Keratinocyte (primary cell): ENCODE data around the gene FBXW5. TPM values are rescaled to one million over a fixed set of nuclear protein-coding genes. Genes with fewer than 3 reads are reported as not detected.

Source experiments
- DNase-seq: peaks from one replicate; pipeline ENCODE4 v3.0.0-alpha.2; 2011; ENCODE audit warnings: low read depth, missing footprints, low spot score
- FAIRE-seq: peaks from 2 replicates; lab custom pipeline; 2011; peaks lifted over from hg19 to GRCh38; lab: Jason Lieb, UNC
- H2AFZ ChIP-seq: 2 replicates; pipeline ENCODE4 v1.6.0; 2012; ENCODE audit warnings: low read length, control low read depth, inconsistent platforms; ENCODE audit not compliant: control insufficient read depth
- H3K27ac ChIP-seq: 2 replicates; pipeline ENCODE4 v1.5.1; 2011; ENCODE audit warnings: low read length; ENCODE audit not compliant: control insufficient read depth, insufficient read depth
- H3K27me3 ChIP-seq: 3 replicates; pipeline ENCODE4 v1.6.0; 2011; ENCODE audit warnings: low read length; ENCODE audit not compliant: control insufficient read depth, insufficient read depth; ENCODE audit errors: extremely low read depth
- H3K36me3 ChIP-seq, 2 experiments: 2 replicates in 1 of 2; 3 replicates in 1 of 2; pipeline ENCODE4 v1.5.1; 2011; ENCODE audit warnings: low read length in 2 of 2, mild to moderate bottlenecking in 1 of 2; ENCODE audit not compliant: control insufficient read depth in 2 of 2, insufficient read depth in 2 of 2; ENCODE audit errors: extremely low read depth in 1 of 2
- H3K4me1 ChIP-seq: 3 replicates; pipeline ENCODE4 v1.5.1; 2011; ENCODE audit warnings: low read length; ENCODE audit not compliant: control insufficient read depth, insufficient read depth; ENCODE audit errors: extremely low read depth
- H3K4me2 ChIP-seq: 3 replicates; pipeline ENCODE4 v1.6.0; 2011; ENCODE audit warnings: low read depth, low read length; ENCODE audit not compliant: control insufficient read depth, insufficient read depth; ENCODE audit errors: extremely low read depth
- H3K4me3 ChIP-seq, 3 experiments: fragments of 200-600 bp in 1 of 3; sonication (generic) in 1 of 3; 2 replicates in 2 of 3; 3 replicates in 1 of 3; pipeline ENCODE4 v1.5.1; 2011 to 2016; ENCODE audit warnings: low read length in 3 of 3, mild to moderate bottlenecking in 3 of 3, control low read depth in 2 of 3, inconsistent platforms in 1 of 3, low read depth in 1 of 3, mixed read lengths in 1 of 3, mixed run types in 1 of 3, moderate library complexity in 1 of 3; ENCODE audit not compliant: control insufficient read depth in 2 of 3, insufficient read depth in 2 of 3; ENCODE audit errors: extremely low read depth in 1 of 3
- H3K79me2 ChIP-seq: 2 replicates; pipeline ENCODE4 v1.6.0; 2012; ENCODE audit warnings: low read length; ENCODE audit not compliant: control insufficient read depth, insufficient read depth
- H3K9ac ChIP-seq: 3 replicates; pipeline ENCODE4 v1.6.0; 2011; ENCODE audit warnings: low read length; ENCODE audit not compliant: control insufficient read depth, insufficient read depth; ENCODE audit errors: extremely low read depth
- H3K9me1 ChIP-seq: 3 replicates; pipeline ENCODE4 v1.6.0; 2011; ENCODE audit warnings: low read length; ENCODE audit not compliant: control insufficient read depth, insufficient read depth; ENCODE audit errors: extremely low read depth
- H3K9me3 ChIP-seq: 2 replicates; pipeline ENCODE4 v1.5.1; 2012; ENCODE audit warnings: low read depth, low read length; ENCODE audit not compliant: control insufficient read depth
- H4K20me1 ChIP-seq: 3 replicates; pipeline ENCODE4 v1.6.0; 2011; ENCODE audit warnings: low read length; ENCODE audit not compliant: control insufficient read depth, insufficient read depth; ENCODE audit errors: extremely low read depth
- EZH2 ChIP-seq: IDR thresholded peaks from one replicate; pipeline ENCODE4 v1.6.1; 2012; ENCODE audit warnings: inconsistent platforms, mild to moderate bottlenecking, low read length, moderate library complexity
- dilution Hi-C: fragments of 300-500 bp; cut with MboI; formaldehyde crosslinking; loops from one replicate; pipeline ENCODE4 v1.7.0; 2020; ENCODE audit warnings: low sequenced_read_pairs; ENCODE audit not compliant: extremely low pct_ligation_motif_present
- polyA plus RNA-seq, 5 experiments: library from polyadenylated mRNA; depleted of rRNA in 3 of 5; stranded (reverse) in 3 of 5; stranded (forward) in 1 of 5; unstranded in 1 of 5; fragments of >200 nt; gene quantifications; 1 replicate in 1 of 5; 2 replicates in 3 of 5; 3 replicates in 1 of 5; pipeline versions ENCODE4 v1.2.1 to v1.2.3, GENCODE V29; 2011 to 2012; ENCODE audit warnings: missing spikeins in 2 of 5, low read depth in 1 of 5, low replicate concordance in 1 of 5
- TF ChIP-seq, protein P1 (sequence below), 3 experiments: IDR thresholded peaks in 1 of 3; conservative IDR thresholded peaks in 1 of 3; optimal IDR thresholded peaks in 1 of 3; 2 replicates in 2 of 3; 3 replicates in 1 of 3; pipeline versions ENCODE3 to v1.5.1; 2011; ENCODE audit warnings: low read length in 3 of 3, mild to moderate bottlenecking in 3 of 3, moderate library complexity in 2 of 3, control low read depth in 1 of 3, inconsistent platforms in 1 of 3; ENCODE audit not compliant: insufficient read depth in 2 of 3; ENCODE audit errors: extremely low read depth in 1 of 3

Gene FBXW5
- polyA plus RNA-seq, 1 donor (not counting 4 experiments of a cell fraction or from before 2014, with no cell fraction given): 23.0 TPM

DNA sequence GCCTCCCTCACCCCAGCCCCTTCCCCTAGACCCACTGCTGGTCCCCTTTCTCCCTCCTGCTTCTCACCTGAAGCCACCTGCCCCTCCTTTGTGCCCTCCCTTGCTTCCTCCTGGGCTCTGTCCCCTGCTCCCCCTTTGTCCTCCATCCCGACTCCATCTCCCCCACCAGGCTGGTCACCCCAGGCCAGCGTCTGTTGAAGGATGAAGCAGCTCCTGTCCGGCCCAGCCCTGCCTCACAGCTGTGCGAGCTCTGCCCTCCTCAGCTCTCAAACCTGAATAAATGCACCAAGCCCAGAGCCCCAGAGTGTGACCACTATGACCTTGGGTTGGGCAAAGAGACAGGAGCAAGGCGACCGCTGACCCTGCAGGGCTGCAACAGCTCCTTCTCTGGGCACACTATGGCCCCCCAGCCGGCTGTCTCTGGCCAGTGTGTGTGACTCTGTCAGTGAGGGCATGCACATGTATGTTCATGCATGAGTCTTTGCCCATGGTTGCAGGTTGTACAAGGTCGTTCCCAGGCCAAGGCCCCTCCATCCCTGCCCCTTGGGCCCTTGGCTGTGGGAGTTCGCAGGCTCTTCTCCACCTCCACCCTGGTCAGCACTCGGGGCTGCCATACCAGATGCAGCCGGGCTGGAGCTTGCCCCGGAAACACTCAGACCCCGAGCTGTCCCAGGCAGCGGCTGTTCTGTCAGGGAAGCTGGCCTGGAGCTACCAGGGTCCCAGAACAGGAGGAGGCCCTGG, 10.8 kb upstream of the FBXW5 start:
- peaks cover 5% of the 10 kb centered on the region for H3K27me3 ChIP-seq
- H3K27ac ChIP-seq: no peak overlapping the region
- no peak overlapping the region for H3K9ac ChIP-seq
- no peaks in the 10 kb centered on the region for H4K20me1 ChIP-seq
- H2AFZ ChIP-seq: no peak overlapping the region
- dilution Hi-C loops: no loop called here
- no peak for DNase-seq
- no peaks in the 10 kb centered on the region for H3K9me3 ChIP-seq
- no peaks in the 10 kb centered on the region for H3K79me2 ChIP-seq
- H3K4me2 ChIP-seq: no peak overlapping the region
- FAIRE-seq: no peak
- H3K4me1 ChIP-seq: peaks cover 1% of the 10 kb centered on the region
- H3K4me3 ChIP-seq: no peak overlapping the region
- no peaks in the 10 kb centered on the region for H3K36me3 ChIP-seq
- no peaks in the 10 kb centered on the region for H3K9me1 ChIP-seq
- TF ChIP-seq, protein P1, sequence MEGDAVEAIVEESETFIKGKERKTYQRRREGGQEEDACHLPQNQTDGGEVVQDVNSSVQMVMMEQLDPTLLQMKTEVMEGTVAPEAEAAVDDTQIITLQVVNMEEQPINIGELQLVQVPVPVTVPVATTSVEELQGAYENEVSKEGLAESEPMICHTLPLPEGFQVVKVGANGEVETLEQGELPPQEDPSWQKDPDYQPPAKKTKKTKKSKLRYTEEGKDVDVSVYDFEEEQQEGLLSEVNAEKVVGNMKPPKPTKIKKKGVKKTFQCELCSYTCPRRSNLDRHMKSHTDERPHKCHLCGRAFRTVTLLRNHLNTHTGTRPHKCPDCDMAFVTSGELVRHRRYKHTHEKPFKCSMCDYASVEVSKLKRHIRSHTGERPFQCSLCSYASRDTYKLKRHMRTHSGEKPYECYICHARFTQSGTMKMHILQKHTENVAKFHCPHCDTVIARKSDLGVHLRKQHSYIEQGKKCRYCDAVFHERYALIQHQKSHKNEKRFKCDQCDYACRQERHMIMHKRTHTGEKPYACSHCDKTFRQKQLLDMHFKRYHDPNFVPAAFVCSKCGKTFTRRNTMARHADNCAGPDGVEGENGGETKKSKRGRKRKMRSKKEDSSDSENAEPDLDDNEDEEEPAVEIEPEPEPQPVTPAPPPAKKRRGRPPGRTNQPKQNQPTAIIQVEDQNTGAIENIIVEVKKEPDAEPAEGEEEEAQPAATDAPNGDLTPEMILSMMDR (optimal IDR thresholded peaks at IDR 0.05 in 1 of 3, IDR thresholded peaks at IDR 0.05 in 1 of 3, conservative IDR thresholded peaks at IDR 0.05 in 1 of 3; ENCODE audit: extremely low read depth in 1 of 3, insufficient read depth in 2 of 3, low read length in 3 of 3): no peak
- no peak for TF ChIP-seq EZH2

DNA sequence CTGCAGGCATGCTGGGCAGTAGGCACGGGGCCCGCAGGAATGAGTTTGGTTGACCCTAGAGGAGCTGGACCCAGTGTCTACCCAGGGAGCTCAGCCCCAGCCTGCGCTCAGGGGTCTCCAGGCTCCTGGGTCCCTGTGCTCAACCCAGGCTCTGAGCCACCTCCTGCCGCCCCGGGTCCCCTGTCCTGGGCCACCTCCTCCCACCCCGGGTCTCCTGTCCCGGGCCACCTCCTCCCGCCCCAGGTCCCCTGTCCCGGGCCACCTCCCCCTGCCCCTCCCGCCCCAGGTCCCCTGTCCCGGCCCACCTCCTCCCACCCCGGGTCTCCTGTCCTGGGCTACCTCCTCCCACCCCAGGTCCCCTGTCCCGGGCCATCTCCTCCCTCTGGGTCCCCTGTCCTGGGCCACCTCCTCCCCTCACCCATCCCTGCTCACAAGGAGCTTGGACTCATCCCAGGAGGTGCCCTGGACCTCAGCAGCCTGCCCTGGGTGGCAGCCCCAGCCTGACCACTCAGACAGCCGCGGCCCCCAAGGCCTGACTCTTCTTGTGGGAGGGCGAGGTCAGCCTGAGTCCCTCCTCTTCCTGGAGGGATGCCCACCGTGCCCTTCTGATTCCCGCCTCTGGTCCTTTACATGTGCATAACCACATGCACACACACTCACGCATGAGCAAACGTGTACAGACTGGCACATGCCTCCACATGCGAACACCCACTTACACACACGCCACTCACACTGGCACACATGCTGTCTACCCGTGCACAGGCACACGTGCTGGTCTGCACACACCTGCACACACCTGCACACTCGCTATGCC, 9.9 kb upstream of the FBXW5 start:
- no peak overlapping the region for H3K4me3 ChIP-seq

More for the DNA sequence above, 9.9 kb upstream of the FBXW5 start:
- Histone ChIP-seq H2AFZ (no peak overlapping the region), H3K9ac (no peak overlapping the region), H3K79me2 (no peaks in the 10 kb centered on the region), H3K4me1 (peaks cover 5% of the 10 kb centered on the region), H3K27ac (no peak overlapping the region), H3K4me2 (no peak overlapping the region), H4K20me1 (no peaks in the 10 kb centered on the region), H3K27me3 (peaks cover 5% of the 10 kb centered on the region), H3K9me3 (no peaks in the 10 kb centered on the region), H3K9me1 (no peaks in the 10 kb centered on the region), H3K36me3 (no peaks in the 10 kb centered on the region)
- no peak for TF ChIP-seq EZH2
- no peak for DNase-seq
- dilution Hi-C loops: no loop called here
- no peak for FAIRE-seq
